Activated T-cell treated with anti-CD3 and anti-CD28 coated beads for 4 hours (primary cell): Measurements from ENCODE around the gene MEG3.

ENCODE experiments used
- DNase-seq: peaks from one replicate; pipeline ENCODE4 v3.0.0-alpha.2; 2020

MEG3 gene

GRCh38 chr14:100867631-100868315 is 41.9 kb downstream of the MEG3 start:
- no peak for DNase-seq

- no peak for DNase-seq
Measured at GRCh38 chr14:100868621-100869370, 42.9 kb downstream of the MEG3 start.

GRCh38 chr14:100871234-100872186 is 45.6 kb downstream of the MEG3 start:
- no peak for DNase-seq

- no peak for DNase-seq
Measured at GRCh38 chr14:100872259-100873095, 46.6 kb downstream of the MEG3 start.

GRCh38 chr14:100873096-100873482 is 47.2 kb downstream of the MEG3 start:
- DNase-seq = no peak

GRCh38 chr14:100874051-100874410 is 48.1 kb downstream of the MEG3 start:
- DNase-seq = no peak

GRCh38 chr14:100874411-100875091 is 48.6 kb downstream of the MEG3 start:
- no peak for DNase-seq

- no peak for DNase-seq
Measured at GRCh38 chr14:100875126-100875525, 49.2 kb downstream of the MEG3 start.

- no peak for DNase-seq
Measured at GRCh38 chr14:100875861-100876590, 50.1 kb downstream of the MEG3 start.

- DNase-seq = no peak
Measured at GRCh38 chr14:100878271-100879146, 52.6 kb downstream of the MEG3 start.

GRCh38 chr14:100879194-100879593 is 53.3 kb downstream of the MEG3 start:
- DNase-seq = no peak

- DNase-seq = no peak
Measured at GRCh38 chr14:100879782-100880181, 53.9 kb downstream of the MEG3 start.

- DNase-seq = no peak
Measured at GRCh38 chr14:100880271-100881101, 54.6 kb downstream of the MEG3 start.

GRCh38 chr14:100881211-100882025 is 55.5 kb downstream of the MEG3 start:
- DNase-seq = no peak

- DNase-seq = no peak
Measured at GRCh38 chr14:100882026-100882967, 56.4 kb downstream of the MEG3 start.

GRCh38 chr14:100882991-100883788 is 57.3 kb downstream of the MEG3 start:
- no peak for DNase-seq
